22Rv1 (cell line): ENCODE data around the gene ZSWIM7.

ENCODE experiments used
- CTCF ChIP-seq: fragments of 450-650 bp; IDR thresholded peaks from 2 replicates; pipeline ENCODE4 v1.5.1; 2017; ENCODE audit warnings: mild to moderate bottlenecking
- ZFX ChIP-seq: fragments of 450-650 bp; IDR thresholded peaks from 2 replicates; pipeline ENCODE4 v1.6.1; 2017; ENCODE audit warnings: antibody characterized with exemption, borderline replicate concordance

GRCh38 chr17:16033729-16034349 is 34.3 kb upstream of the ZSWIM7 start:
- no peak for TF ChIP-seq CTCF
- no peak for TF ChIP-seq ZFX
